GM19328 (cell line): Measurements from ENCODE around the gene RND2.

Experiments
- ATAC-seq: cut with Tn5 transposase; IDR thresholded peaks from one replicate; pipeline ENCODE4 v1.9.1; 2021; ENCODE audit warnings: mild to moderate bottlenecking, moderate library complexity; ENCODE audit not compliant: unreplicated experiment

The RND2 gene

DNA sequence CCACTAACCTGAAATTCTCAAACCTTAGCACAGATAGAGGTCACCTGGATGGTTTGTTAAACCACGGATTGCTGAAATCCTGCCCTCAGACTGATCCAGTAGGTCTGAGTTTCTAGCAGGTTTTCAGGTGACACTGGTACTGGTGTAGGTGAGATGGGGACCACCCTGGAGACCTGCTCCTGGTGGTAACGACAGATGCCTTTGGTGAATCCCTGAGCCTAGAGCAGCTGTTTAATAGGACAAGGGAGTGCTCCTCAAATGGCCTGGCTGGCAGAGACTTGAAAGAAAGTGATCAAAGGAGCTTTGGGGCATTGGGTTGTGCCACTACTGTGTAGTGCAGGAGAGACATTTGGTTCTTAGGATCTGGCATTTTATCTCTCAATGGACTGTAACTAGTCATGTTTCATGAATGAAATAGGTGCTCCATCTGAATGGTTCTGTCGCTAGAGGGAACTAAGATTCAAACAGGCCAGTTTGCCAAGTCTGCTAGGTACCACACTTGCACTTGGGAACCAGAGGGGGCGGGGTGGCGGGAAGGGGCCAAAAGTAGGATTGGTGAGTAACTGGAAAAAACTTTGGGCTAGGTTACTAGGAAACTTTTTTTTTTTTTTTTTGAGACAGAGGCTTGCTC lies 21.4 kb upstream of the RND2 start:
- no peak for ATAC-seq

DNA sequence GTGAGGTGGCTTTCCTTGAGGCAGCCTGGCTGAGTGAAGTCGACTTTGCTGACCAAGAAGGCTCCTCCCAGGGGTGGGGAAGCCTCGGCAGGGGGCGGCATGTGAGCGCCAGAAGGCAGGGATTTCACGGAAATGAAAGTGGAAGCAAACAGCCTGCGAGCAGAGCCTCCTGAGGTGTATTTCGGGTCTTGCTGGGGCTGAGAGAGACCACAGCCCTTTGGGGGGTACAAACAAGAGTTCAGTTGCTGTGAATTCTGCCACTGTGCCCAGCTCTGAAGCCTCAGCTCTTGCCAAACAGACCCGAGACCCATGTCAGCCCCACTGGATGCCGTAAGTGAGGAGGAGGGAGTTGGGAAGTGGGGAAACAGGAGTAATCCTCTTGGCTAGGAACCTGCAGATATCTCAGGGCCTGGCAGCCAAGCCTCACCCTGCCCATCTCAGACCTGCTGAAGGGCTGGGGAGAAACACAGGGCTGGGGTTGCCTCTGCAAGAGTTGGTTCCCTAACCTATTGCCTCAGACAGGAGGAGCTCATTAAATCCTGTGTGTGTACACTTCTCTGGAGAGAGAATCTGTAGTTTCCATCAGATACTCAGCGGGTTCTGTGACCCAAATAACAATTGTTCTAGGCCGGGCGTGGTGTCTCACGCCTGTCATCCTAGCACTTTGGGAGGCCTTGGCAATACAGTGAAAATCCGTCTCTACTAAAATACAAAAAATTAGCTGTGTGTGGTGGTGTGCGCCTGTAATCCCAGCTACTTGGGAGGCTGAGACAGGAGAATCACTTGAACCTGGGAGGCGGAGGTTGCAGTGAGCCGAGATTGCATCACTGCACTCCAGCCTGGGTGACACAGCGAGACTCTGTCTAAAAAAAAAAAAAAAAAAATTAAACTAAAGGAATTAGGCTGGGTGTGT lies 18.1 kb upstream of the RND2 start, which contains the start of gene IFI35:
TSS of gene IFI35 (plus strand) at position 146 of the 913 bp plus-strand sequence. CDS start at position 310, 164 bp downstream.
- ATAC-seq: peak; percentile 65

DNA sequence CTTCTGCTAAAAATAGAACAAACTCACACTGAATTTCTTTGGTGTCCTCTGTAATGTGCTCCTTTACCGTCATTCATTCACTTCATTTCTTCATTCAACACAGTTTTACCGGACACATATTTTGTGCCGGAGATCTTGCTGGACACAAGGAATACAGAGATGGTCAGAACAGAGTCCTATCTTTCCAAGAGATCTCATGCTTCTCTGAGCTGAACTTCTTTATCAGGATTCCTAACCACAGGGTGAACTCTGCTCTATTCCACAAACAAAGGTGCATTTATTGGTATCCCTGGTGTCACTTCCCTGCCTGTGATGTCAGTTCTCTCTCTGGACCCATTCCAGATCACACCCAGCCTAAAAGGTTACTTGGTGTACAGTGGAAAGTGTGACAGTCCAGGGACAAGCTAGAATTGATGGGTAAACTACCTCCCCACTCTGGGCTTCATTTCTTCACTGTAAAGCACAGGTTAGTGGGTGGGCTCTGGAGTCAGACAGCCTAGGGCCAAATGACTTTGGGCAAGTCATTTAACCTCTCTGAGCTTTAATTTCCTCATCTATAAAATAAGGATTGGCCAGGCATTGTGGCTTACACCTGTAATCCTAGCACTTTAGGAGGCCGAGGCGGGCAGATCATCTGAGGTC lies 14.2 kb upstream of the RND2 start:
- ATAC-seq: no peak

DNA sequence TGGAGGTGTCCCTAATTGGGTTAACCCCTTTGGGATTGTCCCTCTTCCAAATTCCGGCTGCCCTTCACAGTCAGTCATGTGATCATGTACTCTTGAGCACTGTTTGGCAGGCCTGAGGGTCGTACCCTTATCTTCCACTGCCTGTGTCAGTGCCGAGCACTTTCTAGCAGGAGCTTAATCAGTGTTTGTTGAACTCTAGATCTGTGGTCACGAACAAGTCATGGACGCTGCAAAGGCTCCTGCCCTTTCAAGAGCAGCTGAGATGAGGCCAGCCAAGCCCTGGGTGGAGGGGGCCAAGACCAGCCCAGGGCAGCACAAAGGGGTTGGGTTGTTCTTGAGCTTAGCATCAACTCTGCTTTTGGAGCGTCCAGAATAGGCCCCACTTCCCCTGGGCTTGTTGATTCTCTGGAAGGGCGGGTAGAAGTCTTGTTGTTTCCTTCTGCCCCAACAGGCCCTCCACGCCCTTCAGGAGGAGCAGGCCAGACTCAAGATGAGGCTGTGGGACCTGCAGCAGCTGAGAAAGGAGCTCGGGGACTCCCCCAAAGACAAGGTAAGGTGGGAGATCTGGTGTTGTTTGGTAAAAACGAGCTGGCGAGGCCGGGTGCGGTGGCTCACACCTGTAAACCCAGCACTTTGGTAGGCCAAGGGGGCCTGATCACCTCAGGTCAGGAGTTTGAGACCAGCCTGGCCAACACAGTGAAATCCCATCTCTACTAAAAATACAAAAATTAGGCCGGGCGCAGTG lies 13.1 kb upstream of the RND2 start:
- no peak for ATAC-seq

DNA sequence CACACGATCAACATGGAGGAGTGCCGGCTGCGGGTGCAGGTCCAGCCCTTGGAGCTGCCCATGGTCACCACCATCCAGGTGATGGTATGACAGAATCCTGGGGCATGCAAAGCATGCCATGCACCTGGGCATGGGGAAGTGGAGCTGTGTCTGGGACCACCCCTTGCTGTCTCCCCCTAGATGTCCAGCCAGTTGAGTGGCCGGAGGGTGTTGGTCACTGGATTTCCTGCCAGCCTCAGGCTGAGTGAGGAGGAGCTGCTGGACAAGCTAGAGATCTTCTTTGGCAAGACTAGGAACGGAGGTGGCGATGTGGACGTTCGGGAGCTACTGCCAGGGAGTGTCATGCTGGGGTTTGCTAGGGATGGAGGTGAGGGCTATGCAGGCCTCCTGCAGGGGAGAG lies 11.7 kb upstream of the RND2 start:
- no peak for ATAC-seq

DNA sequence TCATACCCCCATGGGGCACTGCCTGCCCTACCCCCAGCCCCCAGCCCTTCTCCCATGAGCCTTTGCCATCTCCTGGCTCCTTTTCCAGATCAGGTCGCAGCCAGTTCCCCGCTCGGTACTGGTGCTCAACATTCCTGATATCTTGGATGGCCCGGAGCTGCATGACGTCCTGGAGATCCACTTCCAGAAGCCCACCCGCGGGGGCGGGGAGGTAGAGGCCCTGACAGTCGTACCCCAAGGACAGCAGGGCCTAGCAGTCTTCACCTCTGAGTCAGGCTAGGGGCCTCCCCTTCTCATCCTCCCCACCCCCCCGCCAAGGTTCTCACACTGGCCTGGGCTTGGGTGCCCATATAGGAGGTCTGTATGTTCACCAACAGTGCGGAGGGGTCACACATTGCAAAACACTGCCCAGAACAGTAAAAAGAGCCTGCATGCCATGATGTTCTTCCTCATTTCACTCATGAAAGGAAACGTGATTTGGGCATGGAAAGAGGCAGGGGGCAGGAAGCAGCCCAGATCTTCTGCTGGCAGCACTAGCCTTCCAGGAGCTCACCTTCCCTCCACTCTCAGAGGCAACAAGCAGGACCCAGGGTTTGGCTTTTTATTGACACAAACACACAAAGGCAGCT lies 10.9 kb upstream of the RND2 start:
- ATAC-seq: no peak

DNA sequence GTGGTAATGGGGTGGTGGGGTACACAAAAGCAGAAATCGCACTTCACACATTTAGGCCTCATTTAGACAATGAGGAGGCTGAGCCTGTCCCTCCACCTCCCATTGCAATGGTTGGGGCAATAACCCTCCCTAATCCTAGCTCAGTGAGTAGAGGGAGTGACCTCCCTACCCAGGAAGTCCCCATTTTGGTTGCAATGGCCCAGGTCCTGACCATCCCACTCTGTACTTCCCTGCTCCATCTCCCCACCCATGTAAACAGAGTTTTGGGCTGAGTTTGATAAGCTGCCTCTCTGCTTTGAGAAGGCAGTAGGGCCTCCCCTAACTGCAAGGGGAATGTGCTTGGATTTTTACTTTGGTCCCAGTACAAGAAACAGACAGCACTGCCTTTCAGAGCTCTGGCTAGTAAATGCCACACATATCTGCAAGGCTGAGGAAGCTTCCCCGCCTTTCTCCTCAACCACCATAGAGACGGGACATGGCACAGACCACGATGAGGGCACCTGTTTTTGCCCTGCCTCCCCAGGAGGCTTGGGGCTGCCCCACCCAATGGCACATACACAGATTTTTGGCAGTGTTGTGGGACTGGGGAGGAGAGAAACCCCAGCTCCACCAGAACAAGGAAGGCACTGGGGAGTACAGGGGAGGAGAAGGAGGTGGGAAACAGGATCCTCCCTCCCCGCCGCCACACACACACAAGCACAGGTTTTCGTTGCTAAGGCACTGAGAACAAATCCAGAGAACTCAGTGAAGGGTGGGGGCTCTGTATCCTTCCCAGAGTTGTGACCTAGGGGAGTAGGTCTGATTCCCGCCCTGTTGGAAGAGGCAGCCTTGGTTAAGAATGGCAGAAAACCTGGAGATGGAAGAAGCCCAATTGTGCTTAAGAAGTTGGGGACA lies 10.1 kb upstream of the RND2 start:
- ATAC-seq: no peak

DNA sequence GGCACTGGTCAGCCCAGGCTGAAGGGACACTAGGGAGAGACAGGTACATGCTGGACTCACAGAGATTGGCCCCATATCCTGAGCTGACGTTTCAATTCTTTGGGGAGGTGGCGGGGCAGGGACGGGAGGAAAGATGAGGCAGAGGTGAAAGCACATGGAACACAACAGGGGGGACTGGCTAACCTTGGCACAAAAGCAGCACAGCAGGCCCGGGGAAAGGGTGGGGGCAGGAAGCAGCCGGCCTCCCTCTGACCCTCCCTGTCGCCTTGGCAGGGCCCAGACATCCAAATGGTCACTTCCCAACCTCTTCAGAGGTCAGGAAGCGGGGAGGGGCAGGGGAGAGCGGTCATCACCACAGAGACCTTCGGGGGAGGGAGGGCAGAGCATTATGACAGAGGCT lies 9.5 kb upstream of the RND2 start:
- ATAC-seq: no peak

DNA sequence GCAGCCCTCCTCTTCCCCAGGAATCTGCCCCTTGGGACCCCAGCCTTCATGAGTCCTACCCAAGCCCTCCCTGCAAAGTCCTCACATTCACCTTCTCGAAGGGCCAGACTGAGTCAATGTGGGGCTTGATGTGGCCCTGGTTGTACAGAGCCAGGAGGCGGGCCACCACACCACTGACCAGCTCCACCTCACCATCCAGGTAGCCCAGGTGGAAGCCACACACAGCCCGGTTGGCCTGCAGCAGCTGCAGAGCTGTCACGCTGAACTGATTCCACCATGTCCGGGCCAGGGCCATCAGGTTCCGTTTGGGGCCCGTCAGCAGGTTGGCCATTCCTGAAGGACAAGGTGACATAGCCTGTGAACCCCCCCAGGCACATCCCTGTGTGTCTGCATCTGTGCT lies 8.8 kb upstream of the RND2 start:
- ATAC-seq: no peak

DNA sequence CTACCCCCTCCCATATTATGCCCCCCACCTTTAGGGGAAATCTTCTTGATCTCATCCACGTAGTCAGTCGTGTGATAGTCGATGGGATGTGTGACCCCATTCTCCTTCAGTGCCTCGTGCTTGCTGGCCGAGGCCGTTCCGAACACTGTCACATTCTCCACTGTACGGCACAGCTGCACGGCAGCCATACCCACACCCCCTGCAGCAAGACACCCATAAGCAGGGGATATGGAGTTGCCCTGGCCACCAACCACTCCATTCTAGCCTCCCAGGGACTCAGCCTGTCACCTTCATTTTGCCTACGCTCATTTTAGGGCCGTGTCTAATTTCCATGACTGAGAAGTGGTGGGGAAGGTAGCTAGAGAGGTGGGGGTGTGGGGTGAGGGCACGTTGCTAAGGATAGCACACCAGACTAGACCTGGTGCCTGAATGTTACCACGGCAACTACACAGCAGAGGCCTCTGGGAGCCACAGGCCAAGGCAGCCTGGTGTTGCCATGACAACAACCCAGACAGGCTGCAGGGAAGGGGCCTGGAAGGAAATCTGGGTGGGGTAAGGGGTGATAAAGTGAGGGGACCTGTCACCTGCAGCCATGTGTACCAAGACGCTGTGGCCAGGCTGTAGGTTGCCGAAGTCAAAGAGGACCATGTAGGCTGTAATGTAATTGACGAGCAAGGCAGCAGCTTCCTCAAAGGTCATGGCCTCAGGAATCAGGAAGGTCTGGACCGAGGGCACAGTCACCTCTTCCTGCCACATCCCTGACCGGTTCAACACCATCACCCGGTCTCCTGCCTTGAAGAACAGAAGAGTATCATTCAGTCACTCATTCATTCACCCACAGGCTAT lies 6.8 kb upstream of the RND2 start:
- ATAC-seq: no peak

DNA sequence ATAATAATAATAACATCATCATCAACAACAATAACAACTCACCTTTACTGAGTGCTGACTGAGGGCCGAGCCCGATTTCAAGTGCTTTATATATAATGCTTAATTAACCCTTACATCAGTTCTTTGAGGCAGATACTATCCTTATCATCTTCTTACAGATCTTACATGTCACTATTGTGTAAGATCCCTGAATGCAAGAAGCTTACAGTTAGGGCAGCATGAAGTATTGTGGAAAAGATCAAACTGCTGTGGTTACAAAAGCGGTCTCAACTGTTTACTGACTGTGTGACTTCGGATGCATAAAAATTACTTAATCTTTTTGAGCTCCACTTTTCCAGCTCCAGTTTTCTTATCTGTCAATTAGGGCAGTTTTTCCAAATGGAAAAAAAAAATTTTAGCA lies 6.1 kb upstream of the RND2 start:
- ATAC-seq: no peak

DNA sequence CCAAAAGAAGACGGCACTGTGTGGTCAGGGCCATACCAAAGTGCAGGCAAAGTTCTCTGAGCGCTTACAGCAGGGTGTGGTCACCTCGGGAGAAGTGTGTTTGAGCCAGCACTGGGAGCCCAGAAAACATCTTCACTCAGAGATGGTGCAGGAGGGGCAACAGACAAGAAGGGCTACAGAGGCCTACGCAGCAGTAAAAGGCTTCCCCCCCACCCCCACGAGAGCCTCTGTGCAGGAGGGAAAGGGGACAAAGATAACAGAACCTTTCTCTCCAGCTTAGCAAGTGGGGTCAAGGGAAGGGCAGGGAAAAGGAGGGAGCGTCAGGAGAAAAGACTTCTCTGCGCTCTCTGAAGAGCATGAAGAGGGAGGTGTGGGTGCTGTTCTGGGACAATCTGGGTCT lies 5.6 kb upstream of the RND2 start:
- ATAC-seq: no peak

DNA sequence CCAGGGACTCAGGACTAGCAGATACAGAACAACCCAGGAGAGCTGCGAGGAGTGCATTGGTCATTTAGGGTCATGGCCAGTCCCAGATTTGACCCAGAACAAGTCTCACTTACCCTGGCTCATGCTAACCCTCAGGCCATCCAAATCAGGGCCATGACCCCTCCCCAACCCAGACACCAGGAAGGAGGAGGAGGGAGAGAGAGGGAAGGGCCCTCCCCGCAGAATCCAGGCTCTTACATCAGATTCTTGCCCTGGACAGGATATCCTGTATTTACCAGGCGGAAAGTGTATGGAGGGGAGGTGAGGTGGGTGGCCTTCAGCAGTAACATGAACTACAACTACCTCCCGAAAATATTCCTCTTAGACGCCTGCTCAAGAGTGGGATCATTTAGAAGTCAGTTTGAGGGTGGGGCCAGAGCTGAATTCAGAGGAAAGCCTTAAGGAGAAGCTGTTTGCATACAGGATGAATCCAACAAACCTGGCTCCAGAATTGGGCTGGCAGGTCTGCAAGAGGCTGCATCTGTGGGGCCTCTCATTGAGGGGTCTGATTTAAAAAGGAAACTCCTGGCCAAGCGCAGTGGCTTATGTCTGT lies 4.9 kb upstream of the RND2 start:
- ATAC-seq: no peak

DNA sequence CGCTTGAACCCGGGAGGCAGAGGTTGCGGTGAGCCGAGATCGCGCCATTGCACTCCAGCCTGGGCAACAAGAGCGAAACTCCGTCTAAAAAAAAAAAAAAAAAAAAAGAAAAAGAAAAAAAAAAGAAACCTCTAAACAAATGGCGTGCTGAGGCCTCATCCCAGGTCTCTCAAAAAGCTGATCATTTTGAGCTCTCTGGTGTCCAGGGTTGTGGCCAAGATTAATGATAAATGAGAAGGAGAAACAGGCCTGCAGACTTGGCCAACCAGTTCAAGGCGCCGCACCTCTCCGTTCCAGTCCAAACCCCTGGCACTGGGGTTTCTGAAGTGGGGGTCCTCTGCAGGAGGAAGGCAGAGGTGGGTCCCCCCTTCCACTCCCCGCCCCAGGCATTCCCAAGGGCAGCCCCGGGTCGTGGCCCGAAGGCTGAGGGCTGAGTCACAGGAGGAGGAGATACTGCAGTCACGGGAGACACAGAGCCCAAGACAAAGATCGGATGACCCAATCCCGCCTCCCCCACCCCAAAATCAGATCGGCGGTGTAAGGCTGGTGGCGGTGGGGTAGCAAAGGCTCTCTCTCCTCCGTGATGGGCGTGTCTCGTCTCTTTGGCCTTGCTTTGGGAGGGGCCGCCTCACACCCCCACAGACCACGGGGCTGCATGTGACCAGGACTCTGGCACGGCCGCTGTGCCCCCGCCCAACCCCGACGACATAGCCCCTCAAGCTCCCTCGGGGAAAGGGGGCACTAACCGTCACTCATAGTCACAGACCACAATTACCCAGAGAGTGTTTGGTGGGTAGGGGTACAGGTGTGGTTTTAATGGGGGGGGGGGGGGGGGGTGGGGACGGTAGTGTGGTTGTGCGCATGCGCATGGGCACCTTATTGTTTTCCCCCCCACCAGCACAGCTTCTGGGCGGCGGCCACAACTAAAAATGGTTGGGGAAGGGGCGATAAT lies 4.0 kb upstream of the RND2 start:
- no peak for ATAC-seq

DNA sequence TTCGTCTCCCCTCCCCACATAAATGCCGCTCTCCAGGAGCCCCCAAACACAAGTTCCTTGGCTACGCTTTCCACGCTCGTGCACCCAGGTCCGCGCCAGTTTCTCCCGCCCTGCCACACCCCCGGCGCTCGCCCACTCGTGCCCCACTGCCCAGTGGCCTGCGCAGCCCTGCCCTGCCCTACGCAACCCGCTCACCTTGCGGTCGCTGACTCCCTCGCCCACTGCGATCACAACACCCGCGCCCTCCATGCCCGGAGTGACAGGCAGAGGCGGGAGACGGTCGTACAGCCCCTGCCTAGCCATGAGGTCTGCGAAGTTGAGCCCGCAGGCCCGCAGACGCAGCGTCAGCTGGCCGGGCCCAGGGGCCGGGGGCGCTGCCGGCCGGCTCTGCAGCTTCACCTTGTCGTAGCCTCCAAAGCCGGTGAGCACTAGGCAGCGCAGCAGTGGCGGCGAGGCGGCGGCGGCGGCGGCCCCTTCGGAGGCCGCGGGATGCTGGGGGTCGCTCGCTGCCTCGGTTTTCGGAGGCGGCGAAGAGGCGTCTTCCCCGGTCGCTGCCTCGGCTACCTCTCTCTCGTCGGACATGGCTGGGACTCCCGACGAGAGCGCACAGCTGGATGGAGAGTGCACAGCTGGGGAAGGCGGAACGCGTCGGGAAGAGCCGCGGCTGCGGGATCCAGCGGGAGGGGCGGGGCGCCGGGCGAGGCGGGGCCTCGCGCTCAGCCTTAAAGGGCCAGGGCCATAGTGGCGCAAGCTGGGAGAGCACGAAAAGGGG lies 3.1 kb upstream of the RND2 start, which contains the start of gene VAT1:
TSS of gene VAT1 (minus strand) at position 645 of the 772 bp plus-strand sequence. CDS start at position 582, 63 bp downstream.
- ATAC-seq: no peak

DNA sequence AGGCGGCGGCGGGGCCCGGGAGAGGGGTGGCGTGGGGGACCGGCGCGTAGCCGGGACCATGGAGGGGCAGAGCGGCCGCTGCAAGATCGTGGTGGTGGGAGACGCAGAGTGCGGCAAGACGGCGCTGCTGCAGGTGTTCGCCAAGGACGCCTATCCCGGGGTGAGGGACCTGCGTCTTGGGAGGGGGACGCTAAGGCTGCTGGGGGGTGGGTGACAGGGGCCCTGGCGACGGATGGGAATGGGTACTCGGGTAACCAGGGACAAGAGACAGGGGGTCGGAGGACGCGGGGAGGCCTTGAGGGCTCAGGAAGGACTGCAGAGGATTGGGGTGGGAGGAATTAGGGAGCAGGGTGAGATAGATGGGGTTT lies 243 bp downstream of the RND2 start:
- no peak for ATAC-seq
